Upper lobe of left lung (tissue), 6 donors: ENCODE data around the gene SLX4IP. TPM values are rescaled to one million over a fixed set of nuclear protein-coding genes. Genes with fewer than 3 reads are reported as not detected.

ENCODE experiments used
- ATAC-seq, 2 donors: fragments of 200-7000 bp; cut with Tn5 transposase; one replicate each; pipeline ENCODE4 v1.9.1; 2022; ENCODE audit warnings: mild to moderate bottlenecking in 2 of 2, moderate library complexity in 2 of 2; ENCODE audit not compliant: low FRiP score in 2 of 2
- DNase-seq, 2 donors: peaks; one replicate each; pipeline ENCODE4 v3.0.0-alpha.2; 2019 to 2020
- H3K27ac ChIP-seq, 4 donors: fragments of 200-600 bp; sonication (generic); one replicate each; pipeline ENCODE4 v1.5.1; 2016 to 2019
- H3K27me3 ChIP-seq, 4 donors: fragments of 200-600 bp; sonication (generic); one replicate each; pipeline ENCODE4 v1.5.1; 2017 to 2019
- H3K36me3 ChIP-seq, 4 donors: fragments of 200-600 bp; sonication (generic); one replicate each; pipeline ENCODE4 v1.5.1; 2016 to 2019
- H3K4me1 ChIP-seq, 4 donors: fragments of 200-600 bp; sonication (generic); one replicate each; pipeline ENCODE4 v1.5.1; 2018 to 2019
- H3K4me3 ChIP-seq, 4 donors: fragments of 200-600 bp; sonication (generic); one replicate each; pipeline ENCODE4 v1.5.1; 2017 to 2019; ENCODE audit warnings: mild to moderate bottlenecking in 2 of 4, moderate library complexity in 1 of 4
- H3K9me3 ChIP-seq, 4 donors: fragments of 200-600 bp; sonication (generic); one replicate each; pipeline ENCODE4 v1.5.1; 2018 to 2019
- EP300 ChIP-seq, 4 donors: sonication (generic); formaldehyde crosslinking; IDR thresholded peaks; one replicate each; pipeline ENCODE4 v1.5.1; 2017; ENCODE audit warnings: antibody characterized with exemption in 4 of 4, control low read depth in 2 of 4
- POLR2A ChIP-seq, 4 donors: fragments of 450-650 bp; IDR thresholded peaks; one replicate each; pipeline ENCODE4 v1.5.1; 2016 to 2017; ENCODE audit warnings: antibody characterized with exemption in 4 of 4, mild to moderate bottlenecking in 2 of 4
- POLR2AphosphoS5 ChIP-seq, 2 donors: sonication (generic); formaldehyde crosslinking; IDR thresholded peaks; one replicate each; pipeline ENCODE4 v1.5.1; 2017; ENCODE audit warnings: antibody characterized with exemption in 2 of 2
- whole genome bisulfite sequencing, 2 donors: methylation state at CpG; one replicate each; pipeline ENCODE4 v1.1.5; 2017 to 2018; 5-methylcytosine and 5-hydroxymethylcytosine counted together
- total RNA-seq, 6 donors: library from RNA; depleted of rRNA in 4 of 6; stranded (reverse); fragments of >200 nt in 4 of 6; gene quantifications; one replicate each; pipeline versions ENCODE4 v1.1.0 to v1.2.1, GENCODE V29; 2016 to 2021
- TF ChIP-seq, protein P1 (sequence below), 6 experiments: fragments of 450-650 bp in 4 of 6; fragments of 200-600 bp in 2 of 6; sonication (generic) in 2 of 6; IDR thresholded peaks; one replicate each; pipeline ENCODE4 v1.5.1; 2016 to 2019; ENCODE audit warnings: antibody characterized with exemption in 6 of 6
- donor health status: DM: no; HTN: no; CAD: no; lungs with moderate emphysema.
- donor health status: DM: no; HTN: yes; CAD: no; lungs with severe emphysema.

The SLX4IP gene
- total RNA-seq, 6 donors from 2014 or later: 3.2 to 6.0 (median 4.5) TPM

DNA sequence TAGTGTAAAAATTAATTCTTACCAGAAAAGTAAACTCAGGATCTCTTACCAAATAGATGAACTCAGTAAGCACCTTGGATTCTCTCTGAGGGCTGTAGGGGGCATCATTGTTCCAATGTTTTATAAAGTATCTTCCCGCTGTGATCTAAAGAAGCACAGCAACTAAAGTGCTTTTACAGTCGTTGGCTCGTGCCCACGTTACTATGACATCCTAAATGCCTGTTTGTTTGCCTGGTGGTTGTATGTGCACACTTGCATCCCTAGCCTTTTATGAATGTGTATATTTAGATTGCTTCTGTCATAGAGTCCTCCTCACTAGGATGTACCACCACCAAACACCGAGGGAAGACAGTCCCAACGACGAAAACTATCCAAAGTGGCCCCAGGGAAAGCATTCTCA is 34.5 kb downstream of the SLX4IP start:
- Histone ChIP-seq H3K27me3 (no peaks in the 10 kb centered on the region), H3K4me1 (peaks cover 8 to 15% (median 13%) of the 10 kb centered on the region in 4 donors), H3K4me3 (no peak overlapping the region), H3K36me3 (no peaks in the 10 kb centered on the region), H3K27ac (no peak overlapping the region), H3K9me3 (no peaks in the 10 kb centered on the region)
- TF ChIP-seq POLR2AphosphoS5 (IDR thresholded peaks at IDR 0.05) (no peak), EP300 (IDR thresholded peaks at IDR 0.05) (no peak), POLR2A (IDR thresholded peaks at IDR 0.05) (no peak)
- TF ChIP-seq, protein P1, sequence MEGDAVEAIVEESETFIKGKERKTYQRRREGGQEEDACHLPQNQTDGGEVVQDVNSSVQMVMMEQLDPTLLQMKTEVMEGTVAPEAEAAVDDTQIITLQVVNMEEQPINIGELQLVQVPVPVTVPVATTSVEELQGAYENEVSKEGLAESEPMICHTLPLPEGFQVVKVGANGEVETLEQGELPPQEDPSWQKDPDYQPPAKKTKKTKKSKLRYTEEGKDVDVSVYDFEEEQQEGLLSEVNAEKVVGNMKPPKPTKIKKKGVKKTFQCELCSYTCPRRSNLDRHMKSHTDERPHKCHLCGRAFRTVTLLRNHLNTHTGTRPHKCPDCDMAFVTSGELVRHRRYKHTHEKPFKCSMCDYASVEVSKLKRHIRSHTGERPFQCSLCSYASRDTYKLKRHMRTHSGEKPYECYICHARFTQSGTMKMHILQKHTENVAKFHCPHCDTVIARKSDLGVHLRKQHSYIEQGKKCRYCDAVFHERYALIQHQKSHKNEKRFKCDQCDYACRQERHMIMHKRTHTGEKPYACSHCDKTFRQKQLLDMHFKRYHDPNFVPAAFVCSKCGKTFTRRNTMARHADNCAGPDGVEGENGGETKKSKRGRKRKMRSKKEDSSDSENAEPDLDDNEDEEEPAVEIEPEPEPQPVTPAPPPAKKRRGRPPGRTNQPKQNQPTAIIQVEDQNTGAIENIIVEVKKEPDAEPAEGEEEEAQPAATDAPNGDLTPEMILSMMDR (IDR thresholded peaks at IDR 0.05): peak; percentile 33 to 65 (median 57)
- 41 to 42% methylated on average over 7 of the region's 7 CpGs for WGBS, 2 donors
- DNase-seq: peak in 1 of 2 donors; percentile 53
- ATAC-seq: peak; percentile 70 to 86

DNA sequence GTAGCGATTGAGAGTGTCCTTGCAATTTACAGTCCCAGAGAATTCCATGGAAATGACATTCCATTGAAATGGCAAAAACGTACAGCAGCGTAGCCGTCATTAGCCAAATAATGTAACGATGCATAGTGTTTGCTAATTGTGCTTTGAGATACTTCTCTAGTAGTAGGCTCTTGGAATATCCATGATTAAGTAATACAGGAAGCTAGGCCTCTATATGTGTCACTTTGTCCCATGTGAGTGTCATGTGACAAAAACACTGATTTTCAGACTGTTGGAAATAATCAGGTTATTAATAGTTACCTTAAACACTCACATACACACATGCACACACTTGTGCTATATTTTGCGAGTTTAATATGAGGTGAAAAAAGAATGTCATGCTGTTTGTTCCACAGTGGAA is 35.2 kb downstream of the SLX4IP start:
- no peak for DNase-seq
- Histone ChIP-seq H3K36me3 (no peaks in the 10 kb centered on the region), H3K4me1 (peaks cover 8 to 19% (median 13%) of the 10 kb centered on the region in 4 donors), H3K4me3 (no peak overlapping the region), H3K27me3 (no peaks in the 10 kb centered on the region), H3K27ac (no peak overlapping the region), H3K9me3 (no peaks in the 10 kb centered on the region)
- no peak for ATAC-seq
- WGBS, 2 donors: 72% methylated on average over 6 of the region's 6 CpGs
- TF ChIP-seq, protein P1 (IDR thresholded peaks at IDR 0.05): no peak
- TF ChIP-seq POLR2AphosphoS5 (IDR thresholded peaks at IDR 0.05) (no peak), EP300 (IDR thresholded peaks at IDR 0.05) (no peak), POLR2A (IDR thresholded peaks at IDR 0.05) (no peak)

DNA sequence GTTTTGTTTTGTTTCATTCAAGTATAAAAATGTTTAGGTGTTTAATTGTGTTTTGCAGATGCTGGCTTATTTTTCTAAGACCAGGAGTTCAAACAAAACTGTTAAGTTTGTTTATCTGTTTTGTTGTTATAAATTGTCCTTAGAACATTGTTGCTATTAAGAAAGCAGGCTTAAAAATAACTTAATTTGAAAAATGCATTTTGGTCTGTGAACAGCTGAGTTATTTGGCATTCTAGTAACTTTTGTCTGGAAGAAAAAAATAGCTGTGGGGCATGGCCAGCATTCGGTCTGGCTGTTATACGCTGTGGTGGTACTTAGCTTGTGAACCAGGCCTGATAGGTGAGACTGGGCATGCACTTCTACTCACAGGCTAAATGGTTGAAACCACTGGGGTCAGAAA is 37.8 kb downstream of the SLX4IP start:
- WGBS, 2 donors: 70 to 83% methylated on average over 2 of the region's 2 CpGs
- Histone ChIP-seq H3K9me3 (no peaks in the 10 kb centered on the region), H3K36me3 (no peaks in the 10 kb centered on the region), H3K27ac (no peak overlapping the region), H3K4me1 (peaks cover 8 to 18% (median 11%) of the 10 kb centered on the region in 4 donors), H3K27me3 (no peaks in the 10 kb centered on the region), H3K4me3 (no peak overlapping the region)
- DNase-seq (no peak), ATAC-seq (no peak)
- TF ChIP-seq, protein P1 (IDR thresholded peaks at IDR 0.05): no peak
- TF ChIP-seq EP300 (IDR thresholded peaks at IDR 0.05) (no peak), POLR2AphosphoS5 (IDR thresholded peaks at IDR 0.05) (no peak), POLR2A (IDR thresholded peaks at IDR 0.05) (no peak)

DNA sequence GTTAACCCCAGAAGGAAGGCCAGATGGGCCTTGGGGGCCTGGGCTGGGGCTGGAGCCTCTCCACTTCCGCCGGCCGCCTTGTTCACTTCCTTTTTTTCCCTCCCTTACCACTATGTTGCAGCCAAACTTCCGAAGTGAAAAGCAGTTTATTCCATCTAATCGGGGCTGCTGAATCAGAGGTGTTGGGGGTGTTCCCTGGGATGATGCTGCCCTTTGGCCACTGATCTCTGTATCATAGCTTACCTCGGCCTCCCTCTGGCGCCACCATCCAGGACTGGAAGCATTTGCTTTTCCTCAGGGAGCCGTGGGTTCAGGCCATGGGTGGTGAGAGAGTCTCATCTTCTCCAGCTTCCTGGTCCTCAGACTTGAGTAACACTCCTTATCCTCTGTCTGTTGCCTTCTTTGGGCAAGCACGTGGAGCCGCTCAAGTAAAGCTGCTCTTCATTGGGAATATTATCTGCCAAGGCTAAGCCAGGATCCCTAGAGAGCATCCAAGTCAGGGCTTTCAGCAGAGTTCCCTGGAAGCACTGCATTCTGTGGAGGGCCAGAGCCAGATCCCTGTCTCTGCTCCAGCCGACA is 39.6 kb downstream of the SLX4IP start:
- H3K27ac ChIP-seq: peak overlapping the region in 1 of 4 donors; percentile 26
- ATAC-seq (peak; percentile 44 to 45), DNase-seq (peak; percentile 13 to 53)

More for the DNA sequence above, 39.6 kb downstream of the SLX4IP start:
- TF ChIP-seq POLR2AphosphoS5 (IDR thresholded peaks at IDR 0.05): no peak
- TF ChIP-seq POLR2A (IDR thresholded peaks at IDR 0.05): no peak
- TF ChIP-seq EP300 (IDR thresholded peaks at IDR 0.05): no peak
- TF ChIP-seq, protein P1 (IDR thresholded peaks at IDR 0.05): no peak
- 67 to 73% methylated on average over 11 of the region's 11 CpGs for WGBS, 2 donors
- Histone ChIP-seq H3K9me3 (no peaks in the 10 kb centered on the region), H3K4me1 (peaks cover 4 to 12% (median 6%) of the 10 kb centered on the region in 4 donors), H3K36me3 (no peaks in the 10 kb centered on the region), H3K27me3 (no peaks in the 10 kb centered on the region), H3K4me3 (no peak overlapping the region)
